Testis (tissue), 3 donors: ENCODE data around the gene RHNO1. TPM values are rescaled to one million over a fixed set of nuclear protein-coding genes. Genes with fewer than 3 reads are reported as not detected.
A peak's percentile ranks its signal among the peaks of the same experiment; 100 is the strongest.
"Not testable (repeated sequence)": the region's sequence is repeated elsewhere in the genome, so short reads cannot be mapped to it uniquely, and the experiment has no call there.

Source experiments
- DNase-seq: peaks from one replicate; pipeline ENCODE4 v3.0.0-alpha.2; 2019
- H3K27ac ChIP-seq, 2 donors: fragments of 200-600 bp; sonication (generic); one replicate each; pipeline ENCODE4 v1.5.1; 2019
- H3K27me3 ChIP-seq: fragments of 200-600 bp; sonication (generic); one replicate; pipeline ENCODE4 v1.5.1; 2019
- H3K36me3 ChIP-seq: fragments of 200-600 bp; sonication (generic); one replicate; pipeline ENCODE4 v1.5.1; 2017; ENCODE audit warnings: low read depth; ENCODE audit errors: missing control alignments
- H3K4me1 ChIP-seq: fragments of 200-600 bp; sonication (generic); one replicate; pipeline ENCODE4 v1.5.1; 2019
- H3K4me3 ChIP-seq, 2 donors: fragments of 200-600 bp; sonication (generic); one replicate each; pipeline ENCODE4 v1.5.1; 2017 to 2019
- H3K9me3 ChIP-seq: fragments of 200-600 bp; sonication (generic); one replicate; pipeline ENCODE4 v1.5.1; 2017
- POLR2A ChIP-seq: fragments of 450-650 bp; IDR thresholded peaks from one replicate; pipeline ENCODE4 v1.6.1; 2017; ENCODE audit warnings: antibody characterized with exemption, mild to moderate bottlenecking, moderate library complexity
- WGBS, 2 donors: methylation state at CpG; one replicate each; pipeline ENCODE4 v1.1.5; 2018; 5-methylcytosine and 5-hydroxymethylcytosine counted together
- intact Hi-C: fragments of 100-400 bp; cut with DNase I; formaldehyde crosslinking; loops from one replicate; pipeline ENCODE4 v1.15.1; 2023; ENCODE audit warnings: low total_unique reads
- polyA plus RNA-seq: library from polyadenylated mRNA; stranded (reverse); fragments of 350-450 nt; fragmentation: Illumina TruSeq; extraction: RNeasy Lipid Tissue Mini Kit (QIAGEN cat#74804); gene quantifications from one replicate; pipeline ENCODE4 v1.2.3, GENCODE V29; 2014; ENCODE audit warnings: low read depth, low replicate concordance; ENCODE audit not compliant: insufficient read depth
- total RNA-seq, 2 donors: library from RNA; depleted of rRNA; stranded (reverse); fragments of >200 nt; gene quantifications; one replicate each; pipeline ENCODE4 v1.2.3, GENCODE V29; 2016
- TF ChIP-seq, protein P1 (sequence below), 3 experiments: fragments of 450-650 bp in 2 of 3; fragments of 200-600 bp in 1 of 3; sonication (generic) in 1 of 3; IDR thresholded peaks; one replicate each; pipeline ENCODE4 v1.5.1; 2016 to 2019; ENCODE audit warnings: antibody characterized with exemption in 3 of 3, mild to moderate bottlenecking in 2 of 3, moderate library complexity in 1 of 3

RHNO1 gene
- total and polyA plus RNA-seq, 3 donors from 2014 or later = 21.6 to 26.1 (median 22.8) TPM

DNA sequence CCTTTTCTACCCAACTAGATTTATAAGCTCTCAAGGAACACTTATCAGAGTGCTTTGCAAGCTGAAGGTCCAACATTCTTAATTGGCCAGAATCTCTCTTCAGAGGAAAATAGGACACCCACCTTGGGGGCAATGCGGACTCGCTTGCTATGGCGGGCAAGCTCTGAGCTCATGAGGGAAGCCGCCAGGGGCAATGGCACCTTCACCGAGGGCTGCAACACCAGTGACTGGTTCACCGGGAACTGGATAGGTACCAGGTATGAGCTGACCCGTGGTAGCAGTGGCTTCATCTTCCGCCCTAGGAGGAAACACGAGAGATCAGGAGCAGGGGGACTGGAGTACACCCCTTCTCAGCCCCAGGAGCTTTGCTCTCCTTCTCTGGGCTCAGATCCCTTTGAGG, 12.8 kb upstream of the RHNO1 start:
- Histone ChIP-seq H3K27ac (no peak overlapping the region), H3K27me3 (no peaks in the 10 kb centered on the region), H3K4me1 (no peaks in the 10 kb centered on the region), H3K4me3 (no peak overlapping the region), H3K36me3 (no peaks in the 10 kb centered on the region), H3K9me3 (no peaks in the 10 kb centered on the region)
- WGBS, 2 donors = 97% methylated on average over 5 to 9 of the region's 9 CpGs
- no peak for TF ChIP-seq POLR2A
- TF ChIP-seq, protein P1, sequence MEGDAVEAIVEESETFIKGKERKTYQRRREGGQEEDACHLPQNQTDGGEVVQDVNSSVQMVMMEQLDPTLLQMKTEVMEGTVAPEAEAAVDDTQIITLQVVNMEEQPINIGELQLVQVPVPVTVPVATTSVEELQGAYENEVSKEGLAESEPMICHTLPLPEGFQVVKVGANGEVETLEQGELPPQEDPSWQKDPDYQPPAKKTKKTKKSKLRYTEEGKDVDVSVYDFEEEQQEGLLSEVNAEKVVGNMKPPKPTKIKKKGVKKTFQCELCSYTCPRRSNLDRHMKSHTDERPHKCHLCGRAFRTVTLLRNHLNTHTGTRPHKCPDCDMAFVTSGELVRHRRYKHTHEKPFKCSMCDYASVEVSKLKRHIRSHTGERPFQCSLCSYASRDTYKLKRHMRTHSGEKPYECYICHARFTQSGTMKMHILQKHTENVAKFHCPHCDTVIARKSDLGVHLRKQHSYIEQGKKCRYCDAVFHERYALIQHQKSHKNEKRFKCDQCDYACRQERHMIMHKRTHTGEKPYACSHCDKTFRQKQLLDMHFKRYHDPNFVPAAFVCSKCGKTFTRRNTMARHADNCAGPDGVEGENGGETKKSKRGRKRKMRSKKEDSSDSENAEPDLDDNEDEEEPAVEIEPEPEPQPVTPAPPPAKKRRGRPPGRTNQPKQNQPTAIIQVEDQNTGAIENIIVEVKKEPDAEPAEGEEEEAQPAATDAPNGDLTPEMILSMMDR (IDR thresholded peaks at IDR 0.05) = no peak
- DNase-seq = no peak
- intact Hi-C loops = no loop called here

DNA sequence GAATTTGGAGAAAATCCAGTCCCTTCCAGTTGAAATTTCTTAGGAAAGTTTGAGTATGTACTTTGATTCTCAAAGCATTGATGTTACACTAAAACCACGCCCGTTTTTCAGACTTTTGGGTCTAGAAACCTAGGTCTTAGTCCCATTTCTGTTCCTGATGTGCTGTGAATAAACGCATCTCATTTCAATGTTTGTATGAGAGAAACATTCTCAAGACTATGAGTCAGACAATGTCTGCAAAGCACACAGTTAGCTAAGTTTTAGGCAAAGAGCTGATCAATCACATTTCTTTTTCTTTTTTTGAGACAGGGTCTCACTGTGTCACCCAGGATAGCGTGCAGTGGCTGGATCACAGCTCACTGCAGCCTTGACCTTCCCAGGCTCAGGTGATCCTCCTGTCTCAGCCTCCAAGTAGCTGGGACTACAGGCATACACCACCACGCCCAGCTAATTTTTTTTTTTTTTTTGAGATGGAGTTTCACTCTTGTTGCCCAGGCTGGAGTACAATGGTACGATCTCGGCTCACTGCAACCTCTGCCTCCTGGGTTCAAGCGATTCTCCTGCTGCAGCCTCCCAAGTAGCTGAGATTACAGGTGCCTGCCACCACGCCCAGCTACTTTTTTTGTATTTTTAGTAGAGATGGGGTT, 7.9 kb upstream of the RHNO1 start:
- H3K27ac ChIP-seq, H3K4me1 ChIP-seq, intact Hi-C loops, H3K27me3 ChIP-seq, DNase-seq, H3K4me3 ChIP-seq, H3K36me3 ChIP-seq, H3K9me3 ChIP-seq: not testable (repeated sequence)
- 89 to 93% methylated on average over 9 of the region's 9 CpGs for WGBS, 2 donors

DNA sequence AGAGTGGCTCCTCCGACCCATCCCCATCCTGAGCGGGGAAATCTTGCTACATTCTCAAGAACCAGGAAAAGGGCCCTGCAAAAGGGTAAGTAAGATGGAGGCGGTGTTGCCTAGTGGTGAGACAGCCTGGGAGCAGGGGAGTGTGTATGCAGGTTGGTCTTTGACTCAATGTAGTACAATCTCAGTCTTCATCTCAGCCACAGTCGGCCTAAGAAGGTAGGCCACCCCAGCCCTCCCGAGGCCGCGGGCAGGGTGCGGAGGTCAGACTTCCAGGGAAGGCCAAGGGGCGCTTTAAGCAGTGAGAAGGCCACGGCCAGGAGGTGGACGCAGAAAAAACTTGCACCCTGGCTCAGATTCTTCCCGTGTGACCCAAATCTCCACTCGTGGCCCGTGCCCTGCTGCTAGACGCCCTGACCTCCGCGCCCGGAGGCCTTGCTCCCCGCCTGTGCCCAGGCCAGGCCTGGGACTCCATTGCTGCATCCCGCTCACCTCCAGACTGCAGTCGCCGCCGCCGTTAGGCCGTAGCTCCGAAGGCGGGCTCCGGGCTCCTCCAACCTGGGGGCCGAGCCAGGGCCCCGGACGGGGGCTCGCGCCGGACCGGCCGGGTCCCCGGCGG, 484 bp upstream of the RHNO1 start:
- no peak for DNase-seq
- peak overlapping the region; percentile 80 to 85 for H3K4me3 ChIP-seq
- H3K36me3 ChIP-seq = no peaks in the 10 kb centered on the region
- H3K9me3 ChIP-seq = no peaks in the 10 kb centered on the region
- H3K27me3 ChIP-seq = no peaks in the 10 kb centered on the region
- H3K27ac ChIP-seq = peak overlapping the region; percentile 87 to 89
- no peak for TF ChIP-seq POLR2A
- TF ChIP-seq, protein P1 (IDR thresholded peaks at IDR 0.05) = no peak
- H3K4me1 ChIP-seq = peaks cover 11% of the 10 kb centered on the region
- WGBS, 2 donors = 5 to 13% methylated on average over 10 to 27 of the region's 38 CpGs
- intact Hi-C loops = no loop called here

DNA sequence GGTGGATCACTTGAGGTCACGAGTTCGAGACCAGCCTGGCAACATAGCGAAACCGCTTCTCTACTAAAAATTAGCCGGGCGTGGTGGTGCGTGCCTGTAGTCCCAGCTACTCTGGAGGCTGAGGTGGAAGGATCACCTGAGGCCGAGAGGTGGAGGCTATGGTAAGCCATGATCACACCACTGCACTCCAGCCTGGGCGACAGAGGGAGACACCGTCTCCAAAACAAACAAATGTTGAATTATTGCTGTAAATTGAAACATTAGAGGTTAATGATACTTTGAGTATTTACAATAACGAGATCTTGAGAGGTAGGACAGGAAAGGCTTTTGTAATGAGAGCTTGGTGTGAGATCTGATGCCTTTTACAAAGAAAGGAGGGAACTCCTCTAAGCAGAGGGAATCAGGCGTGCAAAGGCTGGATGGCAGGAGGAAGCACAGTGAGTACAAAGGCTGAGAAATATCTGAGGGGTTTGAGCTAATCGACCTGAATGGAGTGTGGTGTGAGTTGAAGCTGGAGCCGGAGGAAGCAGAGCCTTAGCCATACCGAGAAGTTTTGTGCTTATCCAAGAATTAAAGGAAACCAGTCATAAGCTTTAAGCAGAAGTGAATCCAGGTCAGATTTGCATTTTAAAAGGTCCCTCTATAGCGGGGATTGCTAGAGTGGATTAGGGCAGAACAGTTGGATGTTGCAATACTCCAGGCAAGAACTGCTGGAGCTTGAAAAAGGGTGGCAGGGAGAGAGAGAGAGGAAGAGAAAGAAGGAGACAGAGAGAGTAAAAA, 1.1 kb downstream of the RHNO1 start:
- intact Hi-C loops = no loop called here
- no peak for DNase-seq
- no peaks in the 10 kb centered on the region for H3K36me3 ChIP-seq
- peaks cover 11% of the 10 kb centered on the region for H3K4me1 ChIP-seq
- no peaks in the 10 kb centered on the region for H3K27me3 ChIP-seq
- 30 to 44% methylated on average over 16 of the region's 16 CpGs for WGBS, 2 donors
- peak overlapping the region; percentile 87 to 89 for H3K27ac ChIP-seq
- no peak for TF ChIP-seq POLR2A
- TF ChIP-seq, protein P1 (IDR thresholded peaks at IDR 0.05) = no peak
- H3K4me3 ChIP-seq = peak overlapping the region; percentile 80 to 85
- no peaks in the 10 kb centered on the region for H3K9me3 ChIP-seq

DNA sequence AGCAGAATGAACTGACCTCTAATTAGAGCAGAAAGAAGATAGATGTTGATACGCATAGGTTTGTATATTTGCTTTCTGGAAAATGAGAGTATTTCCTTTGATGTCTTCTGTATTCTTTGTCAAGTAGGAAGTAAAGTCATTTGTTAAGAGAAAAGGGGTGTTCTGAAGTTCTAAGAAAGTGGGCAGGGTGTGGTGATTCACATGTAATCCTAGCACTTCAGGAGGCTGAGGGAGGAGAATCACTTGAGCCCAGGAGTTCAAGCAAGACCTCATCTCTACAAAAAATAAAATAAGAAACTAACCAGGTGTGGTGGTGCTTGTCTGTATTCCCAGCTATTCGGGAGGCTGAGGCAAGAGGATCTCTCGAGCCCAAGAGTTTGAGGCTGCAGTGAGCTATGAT, 2.8 kb downstream of the RHNO1 start:
- intact Hi-C loops = no loop called here
- Histone ChIP-seq H3K27ac (no peak overlapping the region), H3K4me1 (peaks cover 11% of the 10 kb centered on the region), H3K36me3 (no peaks in the 10 kb centered on the region), H3K4me3 (no peak overlapping the region), H3K27me3 (no peaks in the 10 kb centered on the region), H3K9me3 (no peaks in the 10 kb centered on the region)
- no peak for TF ChIP-seq POLR2A
- TF ChIP-seq, protein P1 (IDR thresholded peaks at IDR 0.05) = no peak
- DNase-seq = no peak
- 95 to 98% methylated on average over 3 of the region's 3 CpGs for WGBS, 2 donors
